CD4-positive, alpha-beta T cell treated with Interleukin-15 for 4 hours (primary cell): Measurements from ENCODE around the gene CAMK2D.

Source experiments
- DNase-seq: peaks from one replicate; pipeline ENCODE4 v3.0.0-alpha.2; 2020; ENCODE audit warnings: low spot score

Gene CAMK2D

GRCh38 chr4:113762186-113763028 is 869 bp upstream of the CAMK2D start:
- DNase-seq = peak; percentile 99

- peak; percentile 25 for DNase-seq
Observed at GRCh38 chr4:113760795-113761619, 531 bp downstream of the CAMK2D start.

GRCh38 chr4:113760094-113760794 is 1.3 kb downstream of the CAMK2D start:
- DNase-seq = peak; percentile 39

- no peak for DNase-seq
Observed at GRCh38 chr4:113759696-113760093, 1.8 kb downstream of the CAMK2D start.

- DNase-seq = no peak
Observed at GRCh38 chr4:113758372-113758771, 3.2 kb downstream of the CAMK2D start.

GRCh38 chr4:113757486-113757885 is 4.1 kb downstream of the CAMK2D start:
- DNase-seq = no peak

- peak; percentile 33 for DNase-seq
Observed at GRCh38 chr4:113756005-113756410, 5.5 kb downstream of the CAMK2D start.

- no peak for DNase-seq
Observed at GRCh38 chr4:113750734-113751133, 10.8 kb downstream of the CAMK2D start.

GRCh38 chr4:113750296-113750695 is 11.2 kb downstream of the CAMK2D start:
- no peak for DNase-seq

- no peak for DNase-seq
Observed at GRCh38 chr4:113749178-113749577, 12.4 kb downstream of the CAMK2D start.

- no peak for DNase-seq
Observed at GRCh38 chr4:113747949-113748348, 13.6 kb downstream of the CAMK2D start.

- no peak for DNase-seq
Observed at GRCh38 chr4:113745711-113746110, 15.8 kb downstream of the CAMK2D start.

- DNase-seq = no peak
Observed at GRCh38 chr4:113744667-113745240, 16.8 kb downstream of the CAMK2D start.

GRCh38 chr4:113743690-113744089 is 17.8 kb downstream of the CAMK2D start:
- DNase-seq = no peak

GRCh38 chr4:113742643-113743042 is 18.9 kb downstream of the CAMK2D start:
- DNase-seq = no peak

- DNase-seq = no peak
Observed at GRCh38 chr4:113741956-113742355, 19.6 kb downstream of the CAMK2D start.

GRCh38 chr4:113740857-113741379 is 20.6 kb downstream of the CAMK2D start:
- no peak for DNase-seq

- no peak for DNase-seq
Observed at GRCh38 chr4:113739197-113739596, 22.3 kb downstream of the CAMK2D start.

GRCh38 chr4:113738251-113738650 is 23.3 kb downstream of the CAMK2D start:
- no peak for DNase-seq

- DNase-seq = no peak
Observed at GRCh38 chr4:113733685-113734084, 27.9 kb downstream of the CAMK2D start.

GRCh38 chr4:113732967-113733527 is 28.5 kb downstream of the CAMK2D start:
- DNase-seq = no peak
